Transverse colon (tissue), 4 donors: Measurements from ENCODE around the gene RETSAT. TPM values are rescaled to one million over a fixed set of nuclear protein-coding genes. Genes with fewer than 3 reads are reported as not detected.
"Not testable (repeated sequence)": the region's sequence is repeated elsewhere in the genome, so short reads cannot be mapped to it uniquely, and the experiment has no call there.

Experiments
- DNase-seq: peaks from one replicate; pipeline ENCODE4 v3.0.0-alpha.2; 2019
- H3K27ac ChIP-seq, 4 donors: fragments of 200-600 bp; sonication (generic); 2 replicates each; pipeline ENCODE4 v1.5.1; 2016 to 2018; ENCODE audit warnings: inconsistent platforms in 4 of 4
- H3K27me3 ChIP-seq: fragments of 200-600 bp; sonication (generic); 2 replicates; pipeline ENCODE4 v1.5.1; 2017; ENCODE audit warnings: inconsistent platforms
- H3K36me3 ChIP-seq, 4 donors: fragments of 200-600 bp; sonication (generic); 2 replicates each; pipeline ENCODE4 v1.5.1; 2017 to 2019; ENCODE audit warnings: inconsistent platforms in 4 of 4
- H3K4me1 ChIP-seq, 4 donors: fragments of 200-600 bp; sonication (generic); 2 replicates each; pipeline ENCODE4 v1.5.1; 2017 to 2020; ENCODE audit warnings: inconsistent platforms in 4 of 4
- H3K4me3 ChIP-seq, 4 donors: fragments of 200-600 bp; sonication (generic); 1 replicate in 1 of 4; 2 replicates in 3 of 4; pipeline versions ENCODE4 v1.5.1 to v1.6.1; 2017 to 2019; ENCODE audit warnings: inconsistent platforms in 4 of 4
- H3K9me3 ChIP-seq, 2 donors: fragments of 200-600 bp; sonication (generic); 2 replicates each; pipeline ENCODE4 v1.5.1; 2017 to 2019; ENCODE audit warnings: inconsistent platforms in 2 of 2
- CTCF ChIP-seq, 5 experiments: fragments of 200-600 bp in 3 of 5; fragments of 450-650 bp in 2 of 5; sonication (generic) in 3 of 5; IDR thresholded peaks; 1 replicate in 2 of 5; 2 replicates in 3 of 5; pipeline ENCODE4 v1.5.1; 2016 to 2017; ENCODE audit warnings: antibody characterized with exemption in 5 of 5, inconsistent platforms in 3 of 5, mild to moderate bottlenecking in 2 of 5, moderate library complexity in 1 of 5
- EP300 ChIP-seq: sonication (generic); formaldehyde crosslinking; IDR thresholded peaks from one replicate; pipeline ENCODE4 v1.6.1; 2017; ENCODE audit warnings: antibody characterized with exemption, low read depth
- POLR2A ChIP-seq: fragments of 450-650 bp; IDR thresholded peaks from one replicate; pipeline ENCODE4 v1.6.1; 2016; ENCODE audit warnings: antibody characterized with exemption, mild to moderate bottlenecking, moderate library complexity
- POLR2AphosphoS5 ChIP-seq, 3 donors: sonication (generic); formaldehyde crosslinking; IDR thresholded peaks; one replicate each; pipeline ENCODE4 v1.6.1; 2016; ENCODE audit warnings: antibody characterized with exemption in 3 of 3
- WGBS, 2 donors: methylation state at CpG; one replicate each; pipeline ENCODE4 v1.1.5; 2018; ENCODE audit warnings: low coverage in 1 of 2; 5-methylcytosine and 5-hydroxymethylcytosine counted together
- in situ Hi-C, 4 donors: fragments of 200-750 bp; cut with MboI; loops; one replicate each; pipeline versions ENCODE4 v1.15.0 to v1.15.1; 2017; ENCODE audit warnings: low sequenced_read_pairs in 3 of 4, low pct_ligation_motif_present in 1 of 4, low pct_unique_long_range_greater_than_20kb in 1 of 4
- intact Hi-C: fragments of 100-400 bp; cut with DNase I; formaldehyde crosslinking; loops from one replicate; pipeline ENCODE4 v1.15.1; 2023; ENCODE audit warnings: low total_unique reads
- total RNA-seq, 4 donors: library from RNA; depleted of rRNA; stranded (reverse); fragments of >200 nt; gene quantifications; one replicate each; pipeline ENCODE4 v1.1.0, GENCODE V29; 2016

Gene RETSAT
- total RNA-seq, 4 donors from 2014 or later: 109 to 638 (median 330) TPM

DNA sequence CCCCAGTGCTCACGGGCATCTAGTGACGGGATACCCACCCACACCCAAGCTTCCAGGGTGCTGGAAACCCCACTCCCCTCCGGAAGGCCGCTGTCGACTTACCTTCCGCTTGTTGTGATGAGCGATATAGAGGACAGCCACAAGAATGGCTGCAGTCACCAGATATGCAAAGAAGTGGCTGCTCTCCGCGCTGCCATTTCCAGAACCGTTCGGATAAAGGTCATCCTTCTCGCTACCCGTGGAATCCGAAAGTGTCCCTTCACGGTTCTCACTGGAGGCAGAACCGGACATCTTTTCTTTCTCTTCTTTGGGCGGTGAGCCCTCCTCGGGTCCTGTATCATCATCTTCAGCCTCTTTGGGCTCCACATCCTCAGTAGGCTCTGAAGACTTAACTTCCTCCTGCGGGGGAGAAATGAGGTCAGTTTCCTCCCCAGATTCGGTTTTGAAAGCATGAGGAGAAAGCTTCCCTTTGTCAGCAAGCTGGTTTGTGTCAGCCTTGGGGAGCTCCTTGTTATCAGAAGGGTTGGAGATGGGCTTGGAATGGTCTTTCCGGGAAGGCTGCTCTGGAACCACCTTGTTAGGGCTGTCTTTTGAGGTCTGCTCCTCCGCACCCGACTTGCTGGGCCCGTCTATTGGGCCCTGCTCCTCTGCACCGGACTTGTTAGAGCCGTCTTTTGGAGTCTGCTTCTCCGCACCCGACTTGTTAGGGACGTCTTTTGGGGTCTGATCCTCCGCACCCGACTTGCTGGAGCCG is 27.7 kb downstream of the RETSAT start:
- WGBS, 2 donors: 0 to 13% methylated on average over 5 to 31 of the region's 32 CpGs
- Histone ChIP-seq H3K4me1 (peaks cover 21 to 66% (median 42%) of the 10 kb centered on the region in 4 donors), H3K9me3 (no peaks in the 10 kb centered on the region), H3K27me3 (no peaks in the 10 kb centered on the region), H3K27ac (peak overlapping the region; percentile 91 to 100 (median 97)), H3K36me3 (peaks cover 0 to 31% (median 12%) of the 10 kb centered on the region in 4 donors), H3K4me3 (peak overlapping the region; percentile 40 to 99 (median 84))
- peak; percentile 51 for DNase-seq
- intact Hi-C loops: no loop called here
- TF ChIP-seq CTCF (IDR thresholded peaks at IDR 0.05) (no peak), POLR2AphosphoS5 (IDR thresholded peaks at IDR 0.05) (peak; percentile 5 to 20 (median 10)), EP300 (no peak), POLR2A (peak; percentile 20)
- in situ Hi-C loops: no loop called here

- H3K27ac ChIP-seq: peak overlapping the region; percentile 91 to 100 (median 97)
- H3K4me3 ChIP-seq: peak overlapping the region; percentile 40 to 99 (median 84)
- H3K9me3 ChIP-seq: no peaks in the 10 kb centered on the region
- in situ Hi-C loops (no loop called here), intact Hi-C loops (no loop called here)
- DNase-seq: no peak
- H3K4me1 ChIP-seq: peaks cover 21 to 73% (median 42%) of the 10 kb centered on the region in 4 donors
- H3K27me3 ChIP-seq: no peaks in the 10 kb centered on the region
- peaks cover 0 to 42% (median 17%) of the 10 kb centered on the region in 4 donors for H3K36me3 ChIP-seq
- 42% methylated on average over 9 of the region's 9 CpGs; no CpG with 5 or more reads in 1 of the 2 donors for WGBS, 2 donors
- TF ChIP-seq POLR2A (no peak), EP300 (no peak), CTCF (IDR thresholded peaks at IDR 0.05) (no peak), POLR2AphosphoS5 (IDR thresholded peaks at IDR 0.05) (no peak)
These were observed 28.9 kb downstream of the RETSAT start for GRCh38 chr2:85325466-85325811.

GRCh38 chr2:85324639-85325465 is 29.5 kb downstream of the RETSAT start:
- H3K27me3 ChIP-seq: no peaks in the 10 kb centered on the region
- peak overlapping the region; percentile 91 to 100 (median 97) for H3K27ac ChIP-seq
- peak; percentile 30 for TF ChIP-seq POLR2A
- TF ChIP-seq POLR2AphosphoS5 (IDR thresholded peaks at IDR 0.05): peak in 2 of 3 donors; percentile 49 to 74
- TF ChIP-seq EP300: no peak
- H3K4me1 ChIP-seq: peaks cover 21 to 75% (median 42%) of the 10 kb centered on the region in 4 donors
- H3K36me3 ChIP-seq: peaks cover 0 to 48% (median 20%) of the 10 kb centered on the region in 4 donors
- peak overlapping the region in 3 of 4 donors; percentile 78 to 99 (median 89) for H3K4me3 ChIP-seq
- intact Hi-C loops: no loop called here
- in situ Hi-C loops: no loop called here
- DNase-seq: peak; percentile 69
- H3K9me3 ChIP-seq: no peaks in the 10 kb centered on the region
- 28 to 30% methylated on average over 9 to 10 of the region's 10 CpGs for WGBS, 2 donors

GRCh38 chr2:85323988-85324367 is 30.4 kb downstream of the RETSAT start:
- in situ Hi-C loops, H3K9me3 ChIP-seq, H3K27me3 ChIP-seq, intact Hi-C loops, H3K4me3 ChIP-seq, DNase-seq: not testable (repeated sequence)
- 89 to 90% methylated on average over 6 to 11 of the region's 11 CpGs for WGBS, 2 donors
- H3K27ac ChIP-seq: peak overlapping the region in 3 of 4 donors; percentile 91 to 98 (median 96)
- H3K36me3 ChIP-seq: peaks cover 0 to 56% (median 22%) of the 10 kb centered on the region in 4 donors
- peaks cover 21 to 77% (median 41%) of the 10 kb centered on the region in 4 donors for H3K4me1 ChIP-seq
